MV-4-11 (cell line): ENCODE data around the gene ATP13A3.

Experiments
- DNase-seq: peaks from one replicate; lab custom pipeline; 2025; lab: John Stamatoyannopoulos, UW

ATP13A3 gene

GRCh38 chr3:194392576-194392975 lies 94.2 kb downstream of the ATP13A3 start:
- no peak for DNase-seq

- no peak for DNase-seq
Measured at GRCh38 chr3:194390835-194391234, 96.0 kb downstream of the ATP13A3 start.

DNA sequence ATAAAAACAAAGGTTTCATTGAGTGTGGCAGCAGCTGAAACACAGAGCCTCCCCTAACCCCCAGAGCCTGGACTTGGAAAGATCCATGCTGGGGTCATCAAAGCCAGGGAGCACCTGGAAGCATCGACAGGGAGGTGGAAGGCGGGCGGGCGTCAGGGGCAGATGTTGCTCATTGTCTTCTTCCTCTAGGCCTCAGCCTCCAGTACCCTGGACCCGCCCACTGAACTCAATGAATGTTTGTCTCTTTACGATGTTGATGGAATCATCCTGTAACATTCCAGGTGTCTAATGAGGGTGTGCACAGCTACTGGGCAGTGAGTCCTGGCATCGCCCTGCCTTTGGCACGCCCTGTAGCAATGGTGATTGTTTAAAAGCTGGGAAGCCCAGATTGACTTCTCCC lies 97.5 kb downstream of the ATP13A3 start:
- DNase-seq = no peak

GRCh38 chr3:194387926-194388418 lies 98.8 kb downstream of the ATP13A3 start:
- DNase-seq = no peak

DNA sequence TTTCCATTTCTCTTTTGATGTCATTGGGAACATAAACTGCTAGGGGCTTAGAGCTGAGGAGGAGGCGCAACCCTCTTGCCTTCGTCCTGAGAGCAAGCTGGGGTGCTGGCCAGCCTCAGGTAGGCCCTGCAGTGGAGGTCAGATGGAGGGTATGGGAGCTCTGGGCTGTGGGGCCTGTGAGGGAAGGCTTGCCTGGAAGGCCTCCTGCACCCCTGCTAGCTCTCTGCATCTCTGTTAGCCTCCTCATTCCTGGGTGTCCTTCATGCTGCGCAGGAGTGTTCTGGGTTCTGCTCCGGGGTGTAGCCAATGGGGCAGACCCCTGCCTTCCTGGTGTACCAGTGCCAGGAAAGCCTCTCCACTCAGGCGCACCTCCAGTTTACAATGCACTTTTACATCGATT lies 99.5 kb downstream of the ATP13A3 start:
- no peak for DNase-seq

DNA sequence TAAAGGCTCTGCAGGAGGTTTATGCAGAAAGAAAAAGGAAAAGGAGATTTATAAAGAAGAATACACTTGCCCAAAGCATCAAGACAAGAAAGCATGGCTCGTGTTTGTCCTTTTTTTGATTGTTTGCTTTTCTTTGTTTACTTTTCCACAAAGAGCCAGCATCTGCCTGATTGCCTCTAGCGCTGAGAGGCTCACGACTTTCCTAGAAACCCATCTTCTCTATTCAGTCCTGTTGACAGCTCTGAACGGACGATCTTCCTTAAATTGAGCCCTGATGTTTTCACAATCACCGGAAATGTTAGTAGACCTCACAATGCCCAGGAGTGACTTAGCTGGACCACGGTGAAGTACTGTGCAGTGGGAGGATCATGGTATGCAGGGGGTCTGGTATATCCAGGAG lies 100.2 kb downstream of the ATP13A3 start:
- DNase-seq = no peak

DNA sequence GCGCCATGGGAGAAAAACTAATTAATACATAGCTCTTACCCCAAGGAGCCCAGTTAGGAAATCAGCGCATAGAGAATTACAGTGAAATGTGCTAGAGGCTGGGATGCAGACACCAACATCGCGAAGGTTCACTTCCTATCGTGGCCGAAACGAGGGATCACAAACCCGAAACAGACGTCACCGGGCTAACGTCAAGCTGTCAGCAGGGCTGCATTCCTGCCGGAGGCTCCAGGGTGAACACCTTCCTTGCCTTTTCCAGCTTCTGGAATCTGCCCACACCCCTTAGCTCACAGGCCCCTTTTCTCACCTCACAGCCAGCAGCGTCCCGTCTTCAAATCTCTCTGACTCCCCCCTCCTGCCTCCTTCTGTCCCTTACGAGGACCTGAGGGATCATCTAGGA lies 100.7 kb downstream of the ATP13A3 start:
- no peak for DNase-seq

DNA sequence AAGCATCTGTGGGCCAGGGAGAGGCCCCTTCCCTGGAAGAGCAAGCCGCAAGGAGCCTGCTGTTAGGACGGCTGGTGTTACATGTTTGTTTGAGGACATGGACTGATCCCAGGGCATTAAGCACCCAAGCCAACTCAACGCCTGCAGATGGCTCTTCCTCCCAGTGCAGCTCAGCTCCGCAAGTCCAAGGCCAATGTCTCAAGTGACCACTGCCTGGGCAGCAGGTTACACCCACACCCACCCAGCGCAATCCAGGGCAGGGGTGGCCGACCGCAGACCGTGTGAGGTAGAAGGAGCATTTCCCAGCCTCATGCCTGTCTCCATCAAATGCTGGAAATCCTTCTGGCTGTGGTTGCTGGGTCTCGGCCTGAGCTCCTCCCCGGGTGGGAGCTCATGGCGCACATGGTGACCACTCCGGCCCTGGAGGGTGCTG lies 102.2 kb downstream of the ATP13A3 start:
- DNase-seq = no peak

- no peak for DNase-seq
Measured at GRCh38 chr3:194384156-194384555, 102.6 kb downstream of the ATP13A3 start.

- DNase-seq = no peak
Measured at GRCh38 chr3:194383276-194383940, 103.4 kb downstream of the ATP13A3 start.

DNA sequence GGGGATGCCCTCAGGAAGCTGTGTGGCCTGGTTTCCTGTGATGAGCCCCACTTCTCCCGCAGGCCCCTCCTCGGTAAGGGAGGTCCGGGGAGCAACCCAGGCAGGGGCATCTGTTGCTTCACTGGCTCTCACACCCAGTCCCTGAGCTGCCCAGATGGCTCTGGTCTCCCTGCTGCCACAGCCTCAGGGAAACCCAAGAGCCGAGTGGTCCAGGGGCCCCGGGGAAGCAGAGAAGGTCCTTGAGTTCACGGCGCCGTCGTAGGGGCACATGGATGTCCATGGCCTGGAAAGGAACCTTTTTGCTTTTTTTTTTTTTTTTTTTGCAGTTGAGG lies 103.9 kb downstream of the ATP13A3 start:
- DNase-seq = no peak

GRCh38 chr3:194382196-194382891 lies 104.5 kb downstream of the ATP13A3 start:
- no peak for DNase-seq

DNA sequence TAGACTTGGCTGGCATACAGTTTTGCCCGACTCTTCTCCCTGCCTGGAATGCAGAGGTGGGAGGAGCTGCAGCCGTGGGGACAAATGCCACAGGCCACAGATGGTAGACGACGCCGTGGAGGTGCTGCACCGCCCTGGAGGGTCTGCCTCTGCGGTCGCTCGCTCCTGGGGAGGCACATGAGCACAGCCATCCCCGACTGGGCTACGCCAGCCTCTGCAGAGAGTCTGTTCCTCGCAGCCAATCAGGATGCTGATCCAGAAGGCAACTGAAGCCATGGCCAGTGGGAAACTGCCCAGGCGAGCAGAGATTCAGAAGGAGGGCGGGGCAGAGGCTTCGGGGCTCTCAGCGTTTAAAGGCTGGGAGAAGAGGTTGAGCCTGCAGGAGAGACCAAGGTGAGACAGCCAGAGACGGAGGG lies 105.3 kb downstream of the ATP13A3 start:
- no peak for DNase-seq

DNA sequence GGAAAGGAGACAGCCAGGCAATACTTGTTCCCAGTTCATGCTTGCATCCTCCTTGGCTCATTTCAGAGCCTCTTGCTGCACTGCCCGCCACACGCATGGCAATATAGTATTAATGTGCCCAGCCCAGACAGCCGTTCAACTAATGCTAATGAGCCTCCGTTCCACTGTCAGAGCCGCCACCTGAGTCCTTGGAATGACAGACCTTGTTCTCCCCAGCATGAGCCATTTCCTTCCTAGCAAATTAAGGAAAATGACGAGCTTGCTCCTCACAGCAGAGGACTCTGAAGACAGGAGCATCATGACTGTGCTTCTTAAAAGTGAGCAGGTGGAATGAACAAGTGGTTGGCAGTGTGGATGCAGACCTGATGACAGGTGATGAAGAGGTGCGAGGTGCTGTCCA lies 106.5 kb downstream of the ATP13A3 start:
- DNase-seq = no peak

GRCh38 chr3:194379651-194380050 lies 107.2 kb downstream of the ATP13A3 start:
- no peak for DNase-seq

- DNase-seq = no peak
Measured at GRCh38 chr3:194379231-194379630, 107.6 kb downstream of the ATP13A3 start.

- no peak for DNase-seq
Measured at GRCh38 chr3:194377708-194378107, 109.1 kb downstream of the ATP13A3 start.

DNA sequence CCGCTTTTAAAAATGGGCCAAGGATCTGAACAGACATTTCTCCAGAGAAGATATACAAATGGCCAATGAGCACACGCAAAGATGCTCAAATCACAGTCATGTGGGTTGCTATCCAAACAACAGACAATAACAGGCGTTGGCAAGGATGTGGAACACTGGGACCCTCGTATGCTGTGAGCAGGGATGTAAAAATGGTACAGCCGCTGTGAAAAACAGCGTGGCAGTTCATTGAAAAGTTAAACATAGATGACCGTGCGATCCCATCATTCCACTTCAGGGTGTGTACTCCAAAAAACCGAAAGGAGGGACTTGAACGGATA lies 110.6 kb downstream of the ATP13A3 start:
- DNase-seq = no peak

GRCh38 chr3:194375473-194376240 lies 111.1 kb downstream of the ATP13A3 start:
- DNase-seq = no peak

DNA sequence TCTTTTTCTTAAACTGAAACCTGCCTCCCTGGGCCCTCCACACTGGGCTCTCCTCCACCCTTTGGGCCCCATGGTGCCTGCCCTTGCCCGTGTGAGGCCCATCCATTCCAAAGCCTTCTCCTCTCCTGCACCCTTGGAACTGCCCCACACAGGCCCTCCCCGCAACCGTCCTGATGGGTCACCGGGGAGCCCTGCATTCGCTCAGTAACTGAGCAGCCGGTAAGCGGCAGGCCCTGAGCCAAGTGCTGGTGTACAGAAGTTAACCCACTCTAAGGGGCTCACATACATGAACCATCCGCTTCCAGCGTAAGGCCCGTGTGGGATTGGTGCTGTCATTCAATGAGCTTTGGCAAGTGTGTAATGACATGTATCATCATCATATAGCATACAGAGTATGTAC lies 111.9 kb downstream of the ATP13A3 start:
- DNase-seq = no peak

GRCh38 chr3:194373899-194374298 lies 112.9 kb downstream of the ATP13A3 start:
- no peak for DNase-seq

DNA sequence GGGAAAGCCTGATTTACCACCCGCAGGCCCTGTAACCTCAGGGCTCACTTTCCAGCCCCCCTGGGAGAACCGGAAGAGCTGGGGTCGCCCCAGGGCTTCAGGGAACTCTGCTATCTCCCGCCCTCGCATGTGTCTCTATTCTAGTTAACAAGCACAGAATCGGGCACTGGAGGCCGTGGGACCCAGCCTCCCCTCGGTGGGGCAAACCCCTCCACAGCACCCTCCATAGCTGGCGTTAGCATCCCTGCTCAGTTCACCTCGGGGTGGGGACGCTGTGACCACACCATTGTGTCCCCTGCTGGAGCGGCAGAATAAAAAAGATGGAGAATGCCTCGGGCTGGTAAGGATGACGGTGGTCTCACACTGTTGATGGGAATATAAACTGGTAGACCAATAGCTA lies 113.8 kb downstream of the ATP13A3 start:
- DNase-seq = no peak

DNA sequence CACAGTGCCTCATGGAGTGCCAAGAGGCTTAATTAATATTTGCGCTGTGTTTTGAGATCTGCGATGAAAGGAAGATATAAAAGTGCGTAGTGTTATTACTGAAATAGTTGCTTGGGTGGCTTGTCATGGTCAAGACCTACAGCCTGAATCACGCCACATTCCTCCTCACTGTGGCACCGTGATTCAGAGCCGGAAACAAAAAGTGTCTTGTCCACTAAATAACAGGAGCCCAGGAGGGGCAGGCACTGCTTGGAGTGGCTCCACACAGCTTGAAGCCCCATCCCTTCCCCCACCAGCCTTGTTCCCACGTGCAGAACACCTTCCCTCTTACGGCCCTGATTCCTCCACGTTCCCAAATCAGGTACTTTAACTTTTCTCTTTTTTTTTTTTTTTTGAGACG lies 116.0 kb downstream of the ATP13A3 start:
- no peak for DNase-seq
